GM23248 (cell line): ENCODE results near the gene SLC13A2. TPM values are rescaled to one million over a fixed set of nuclear protein-coding genes. Genes with fewer than 3 reads are reported as not detected.
"Not testable (repeated sequence)": the region's sequence is repeated elsewhere in the genome, so short reads cannot be mapped to it uniquely, and the experiment has no call there.

ENCODE experiments used
- DNase-seq: peaks from one replicate; pipeline ENCODE4 v3.0.0-alpha.2; 2015
- H2AFZ ChIP-seq: fragments of 200-600 bp; sonication (generic); 2 replicates; pipeline ENCODE4 v1.6.1; 2016; ENCODE audit warnings: antibody characterized with exemption
- H3F3A ChIP-seq: fragments of 200-600 bp; sonication (generic); 2 replicates; pipeline ENCODE4 v1.6.1; 2016; ENCODE audit warnings: mild to moderate bottlenecking, antibody characterized with exemption, mixed run types; ENCODE audit not compliant: insufficient read depth
- H3K27ac ChIP-seq: fragments of 200-600 bp; sonication (generic); 2 replicates; pipeline ENCODE4 v1.5.1; 2016; ENCODE audit warnings: mild to moderate bottlenecking
- H3K27me3 ChIP-seq: fragments of 200-600 bp; sonication (generic); replicated peaks from 2 replicates; pipeline ENCODE4 v1.6.1; 2016; ENCODE audit warnings: mild to moderate bottlenecking; ENCODE audit not compliant: insufficient read depth
- H3K36me3 ChIP-seq: fragments of 200-600 bp; sonication (generic); 2 replicates; pipeline ENCODE4 v1.6.1; 2016; ENCODE audit warnings: low read depth, mild to moderate bottlenecking
- H3K4me1 ChIP-seq: fragments of 200-600 bp; sonication (generic); 2 replicates; pipeline ENCODE4 v1.6.1; 2016; ENCODE audit warnings: mild to moderate bottlenecking; ENCODE audit not compliant: insufficient read depth
- H3K4me2 ChIP-seq: fragments of 200-600 bp; sonication (generic); one replicate; pipeline ENCODE4 v1.6.1; 2016; ENCODE audit warnings: mild to moderate bottlenecking; ENCODE audit not compliant: unreplicated experiment
- H3K4me3 ChIP-seq: fragments of 200-600 bp; sonication (generic); 2 replicates; pipeline ENCODE4 v1.5.1; 2016; ENCODE audit warnings: mild to moderate bottlenecking
- H3K79me2 ChIP-seq: fragments of 200-600 bp; sonication (generic); 2 replicates; pipeline ENCODE4 v1.6.1; 2016; ENCODE audit warnings: mild to moderate bottlenecking; ENCODE audit not compliant: insufficient read depth
- H3K9ac ChIP-seq: fragments of 200-600 bp; sonication (generic); 2 replicates; pipeline ENCODE4 v1.6.1; 2016; ENCODE audit warnings: mild to moderate bottlenecking
- H3K9me2 ChIP-seq: fragments of 200-600 bp; sonication (generic); 2 replicates; pipeline ENCODE4 v1.6.1; 2016; ENCODE audit warnings: mixed run types, mild to moderate bottlenecking, moderate library complexity; ENCODE audit not compliant: insufficient read depth
- H3K9me3 ChIP-seq: fragments of 200-600 bp; sonication (generic); one replicate; pipeline ENCODE4 v1.6.1; 2017; ENCODE audit warnings: low read depth
- H4K20me1 ChIP-seq: fragments of 200-600 bp; sonication (generic); 2 replicates; pipeline ENCODE4 v1.6.0; 2016; ENCODE audit not compliant: insufficient read depth
- EZH2 ChIP-seq: fragments of 200-600 bp; sonication (generic); IDR thresholded peaks from 2 replicates; pipeline ENCODE4 v1.6.1; 2018; ENCODE audit warnings: antibody characterized with exemption, mild to moderate bottlenecking; ENCODE audit not compliant: insufficient read depth, poor library complexity, severe bottlenecking
- EZH2phosphoT487 ChIP-seq: fragments of 200-600 bp; sonication (generic); IDR thresholded peaks from 2 replicates; pipeline ENCODE4 v1.6.1; 2018; ENCODE audit warnings: antibody characterized with exemption, moderate library complexity, mild to moderate bottlenecking, low read depth; ENCODE audit not compliant: insufficient read depth
- WGBS, 2 experiments: methylation state at CpG; one replicate each; pipeline ENCODE4 v1.1.6; 2015 to 2017; ENCODE audit warnings: low lambda C conversion rate in 2 of 2, low coverage in 1 of 2; ENCODE audit errors: missing lambda C conversion rate in 2 of 2; 5-methylcytosine and 5-hydroxymethylcytosine counted together
- in situ Hi-C: fragments of 300-500 bp; cut with MboI; formaldehyde crosslinking; loops from 2 replicates; pipeline ENCODE4 v1.15.0; 2020
- polyA plus RNA-seq: library from polyadenylated mRNA; unstranded; fragments of >200 nt; fragmentation: Nextera tagmentation; extraction: Ambion mirVana; gene quantifications from 2 replicates; pipeline ENCODE4 v1.2.1, GENCODE V29; 2016
- total RNA-seq: library from RNA; depleted of rRNA; stranded (reverse); fragments of >200 nt; shearing (Covaris generic); gene quantifications from 2 replicates; pipeline ENCODE4 v1.2.3, GENCODE V29; 2014

The SLC13A2 gene
- total and polyA plus RNA-seq, 2 experiments from 2014 or later = not detected

- H3K4me2 ChIP-seq = no peak overlapping the region
- DNase-seq = no peak
- H2AFZ ChIP-seq = no peak overlapping the region
- no peaks in the 10 kb centered on the region for H3F3A ChIP-seq
- H3K36me3 ChIP-seq = no peaks in the 10 kb centered on the region
- H3K9ac ChIP-seq = no peak overlapping the region
- no peaks in the 10 kb centered on the region for H3K9me3 ChIP-seq
- whole genome bisulfite sequencing, 2 experiments = 56 to 64% methylated on average over 7 of the region's 7 CpGs
- no peaks in the 10 kb centered on the region for H3K4me1 ChIP-seq
- no peaks in the 10 kb centered on the region for H3K9me2 ChIP-seq
- H3K4me3 ChIP-seq = no peak overlapping the region
- peaks cover 4% of the 10 kb centered on the region; the same call in 1 of the 2 replicates for H3K27me3 ChIP-seq
- no peaks in the 10 kb centered on the region for H3K79me2 ChIP-seq
- in situ Hi-C loops = no loop called here
- TF ChIP-seq EZH2phosphoT487 (no peak), EZH2 (no peak)
- no peaks in the 10 kb centered on the region for H4K20me1 ChIP-seq
- H3K27ac ChIP-seq = no peak overlapping the region
Observed at GRCh38 chr17:28518578-28518977, 45.1 kb downstream of the SLC13A2 start.

- H3K79me2 ChIP-seq = no peaks in the 10 kb centered on the region
- no peaks in the 10 kb centered on the region for H4K20me1 ChIP-seq
- no peak overlapping the region for H3K9ac ChIP-seq
- no peak overlapping the region for H3K4me3 ChIP-seq
- H3K4me2 ChIP-seq = no peak overlapping the region
- TF ChIP-seq EZH2 = no peak
- no peak for TF ChIP-seq EZH2phosphoT487
- no peaks in the 10 kb centered on the region for H3K9me3 ChIP-seq
- DNase-seq = no peak
- H3K9me2 ChIP-seq = no peaks in the 10 kb centered on the region
- H3K4me1 ChIP-seq = no peaks in the 10 kb centered on the region
- in situ Hi-C loops = no loop called here
- no peaks in the 10 kb centered on the region for H3K36me3 ChIP-seq
- no peak overlapping the region for H2AFZ ChIP-seq
- 53 to 60% methylated on average over 4 to 5 of the region's 5 CpGs for WGBS, 2 experiments
- H3K27ac ChIP-seq = no peak overlapping the region
- 0 out of 2 replicates have a peak, but pooled peaks cover 4% of the 10 kb centered on the region for H3K27me3 ChIP-seq
- no peaks in the 10 kb centered on the region for H3F3A ChIP-seq
Observed at GRCh38 chr17:28519236-28519635, 45.8 kb downstream of the SLC13A2 start.

GRCh38 chr17:28520687-28521086, 47.2 kb downstream of the SLC13A2 start:
- WGBS, 2 experiments = 43 to 45% methylated on average over 5 to 6 of the region's 6 CpGs
- Histone ChIP-seq H3K36me3 (no peaks in the 10 kb centered on the region), H3K4me1 (peaks cover 9% of the 10 kb centered on the region), H3K27ac (no peak overlapping the region), H3K79me2 (no peaks in the 10 kb centered on the region), H3K4me2 (no peak overlapping the region), H3K9me3 (no peaks in the 10 kb centered on the region), H3K9ac (no peak overlapping the region), H2AFZ (no peak overlapping the region), H3K9me2 (no peaks in the 10 kb centered on the region), H3K27me3 (no peaks in the 10 kb centered on the region), H4K20me1 (no peaks in the 10 kb centered on the region), H3K4me3 (no peak overlapping the region), H3F3A (no peaks in the 10 kb centered on the region)
- no peak for DNase-seq
- in situ Hi-C loops = no loop called here
- TF ChIP-seq EZH2phosphoT487 = no peak
- no peak for TF ChIP-seq EZH2

GRCh38 chr17:28521311-28522085, 48.1 kb downstream of the SLC13A2 start:
- in situ Hi-C loops = no loop called here
- no peak overlapping the region for H2AFZ ChIP-seq
- no peaks in the 10 kb centered on the region for H3K9me2 ChIP-seq
- H3K79me2 ChIP-seq = no peaks in the 10 kb centered on the region
- no peaks in the 10 kb centered on the region for H3K9me3 ChIP-seq
- no peak overlapping the region for H3K9ac ChIP-seq
- H3K4me3 ChIP-seq = no peak overlapping the region
- peaks cover 9% of the 10 kb centered on the region for H3K4me1 ChIP-seq
- no peaks in the 10 kb centered on the region for H3K27me3 ChIP-seq
- no peak overlapping the region for H3K4me2 ChIP-seq
- no peaks in the 10 kb centered on the region for H4K20me1 ChIP-seq
- no peak overlapping the region for H3K27ac ChIP-seq
- WGBS, 2 experiments = 47 to 50% methylated on average over 14 to 18 of the region's 21 CpGs
- no peaks in the 10 kb centered on the region for H3K36me3 ChIP-seq
- H3F3A ChIP-seq = no peaks in the 10 kb centered on the region
- TF ChIP-seq EZH2phosphoT487 = no peak
- TF ChIP-seq EZH2 = no peak
- no peak for DNase-seq

GRCh38 chr17:28522281-28522680, 48.8 kb downstream of the SLC13A2 start:
- H3K36me3 ChIP-seq, H3K9ac ChIP-seq, H3K27me3 ChIP-seq, H4K20me1 ChIP-seq, DNase-seq, H3K4me3 ChIP-seq, H3F3A ChIP-seq, H3K79me2 ChIP-seq, H3K4me1 ChIP-seq, H2AFZ ChIP-seq, in situ Hi-C loops, H3K4me2 ChIP-seq, H3K27ac ChIP-seq, H3K9me3 ChIP-seq, H3K9me2 ChIP-seq: not testable (repeated sequence)
- 78 to 80% methylated on average over 3 to 4 of the region's 4 CpGs for WGBS, 2 experiments
